Endothelial cell of umbilical vein (primary cell): ENCODE data around the gene FGF23. TPM values are rescaled to one million over a fixed set of nuclear protein-coding genes. Genes with fewer than 3 reads are reported as not detected.

Experiments
- BruUV-seq: library from RNA; stranded (reverse); fragments of 400-500 nt; replicated peaks from 2 replicates; lab custom pipeline; 2021; lab: Mats Ljungman, UMichigan
- CTCF ChIA-PET: fragments of 300-600, 350-600 bp; sonication (Branson Sonifier 250); formaldehyde crosslinking; loops from one replicate; lab custom pipeline; 2021; ENCODE audit warnings: antibody characterized with exemption, inconsistent platforms; lab: Charles Lee
- POLR2A ChIA-PET: fragments of 300-600, 350-600 bp; sonication (Branson Sonifier 250); formaldehyde crosslinking; loops from one replicate; lab custom pipeline; 2021; ENCODE audit warnings: antibody characterized with exemption, inconsistent platforms; lab: Charles Lee
- DNase-seq: peaks from one replicate; pipeline ENCODE4 v3.0.0-alpha.2; 2011; ENCODE audit warnings: low read depth, low spot score
- FAIRE-seq: peaks from 2 replicates; lab custom pipeline; 2011; peaks lifted over from hg19 to GRCh38; lab: Jason Lieb, UNC
- H2AFZ ChIP-seq: 2 replicates; pipeline ENCODE4 v1.6.0; 2012; ENCODE audit warnings: low read depth, low read length, control low read depth, inconsistent platforms
- H3K27ac ChIP-seq: 2 replicates; pipeline ENCODE4 v1.5.1; 2011; ENCODE audit warnings: low read depth, mild to moderate bottlenecking, control low read depth, low read length, moderate library complexity; ENCODE audit not compliant: insufficient read depth
- H3K27me3 ChIP-seq, 2 experiments: 2 replicates each; pipeline versions ENCODE4 v1.6.0 to v1.6.1; 2011; ENCODE audit warnings: low read length in 2 of 2, mixed read lengths in 1 of 2; ENCODE audit not compliant: control insufficient read depth in 2 of 2, insufficient read depth in 2 of 2
- H3K36me3 ChIP-seq, 2 experiments: 2 replicates in 1 of 2; 3 replicates in 1 of 2; pipeline ENCODE4 v1.5.1; 2011; ENCODE audit warnings: low read length in 2 of 2, mild to moderate bottlenecking in 1 of 2, moderate library complexity in 1 of 2; ENCODE audit not compliant: control insufficient read depth in 2 of 2, insufficient read depth in 2 of 2; ENCODE audit errors: extremely low read depth in 1 of 2
- H3K4me1 ChIP-seq: 3 replicates; pipeline ENCODE4 v1.5.1; 2011; ENCODE audit warnings: mild to moderate bottlenecking, low read length; ENCODE audit not compliant: control insufficient read depth, insufficient read depth; ENCODE audit errors: extremely low read depth
- H3K4me2 ChIP-seq: 2 replicates; pipeline ENCODE4 v1.6.1; 2011; ENCODE audit warnings: low read length, control low read depth, mixed read lengths; ENCODE audit not compliant: insufficient read depth
- H3K4me3 ChIP-seq, 3 experiments: fragments of 200-600 bp in 1 of 3; sonication (generic), shearing (Covaris generic) in 1 of 3; replicated peaks in 1 of 3; 2 replicates each; pipeline ENCODE4 v1.5.1; 2011 to 2016; ENCODE audit warnings: control low read depth in 3 of 3, low read length in 3 of 3, mild to moderate bottlenecking in 2 of 3, inconsistent platforms in 1 of 3, low read depth in 1 of 3, moderate library complexity in 1 of 3; ENCODE audit not compliant: insufficient read depth in 1 of 3
- H3K79me2 ChIP-seq: 2 replicates; pipeline ENCODE4 v1.6.0; 2012; ENCODE audit warnings: low read length, inconsistent platforms; ENCODE audit not compliant: control insufficient read depth, insufficient read depth
- H3K9ac ChIP-seq: replicated peaks from 2 replicates; pipeline ENCODE3; 2011; ENCODE audit warnings: low read length, control low read depth; ENCODE audit not compliant: insufficient read depth; ENCODE audit errors: extremely low read depth
- H3K9me1 ChIP-seq: replicated peaks from 3 replicates; pipeline ENCODE4 v1.6.0; 2011; ENCODE audit warnings: mild to moderate bottlenecking, low read length; ENCODE audit not compliant: control insufficient read depth, insufficient read depth; ENCODE audit errors: extremely low read depth
- H3K9me3 ChIP-seq: replicated peaks from 2 replicates; pipeline ENCODE4 v1.5.1; 2012; ENCODE audit warnings: low read length, inconsistent platforms; ENCODE audit not compliant: control insufficient read depth, insufficient read depth
- H4K20me1 ChIP-seq: replicated peaks from 2 replicates; pipeline ENCODE3; 2011; ENCODE audit warnings: mild to moderate bottlenecking, low read length; ENCODE audit not compliant: control insufficient read depth, insufficient read depth; ENCODE audit errors: extremely low read depth
- CTCF ChIP-seq, 2 donors: IDR thresholded peaks; 1 replicate in 1 of 2; 2 replicates in 1 of 2; pipeline ENCODE4 v1.5.1; 2011; ENCODE audit warnings: low read length in 2 of 2, mild to moderate bottlenecking in 2 of 2, moderate library complexity in 2 of 2, control low read depth in 1 of 2, inconsistent platforms in 1 of 2, low read depth in 1 of 2; ENCODE audit not compliant: insufficient read depth in 1 of 2; ENCODE audit errors: extremely low read depth in 1 of 2
- EZH2 ChIP-seq: IDR thresholded peaks from 2 replicates; pipeline ENCODE4 v1.6.1; 2012; ENCODE audit warnings: borderline replicate concordance, low read depth, mild to moderate bottlenecking, moderate library complexity, low read length, inconsistent platforms; ENCODE audit not compliant: severe bottlenecking
- FOS ChIP-seq: IDR thresholded peaks from 2 replicates; pipeline ENCODE4 v1.6.1; 2011; ENCODE audit warnings: mild to moderate bottlenecking, low read length, moderate library complexity, borderline replicate concordance; ENCODE audit not compliant: insufficient read depth
- GATA2 ChIP-seq: IDR thresholded peaks from 2 replicates; pipeline ENCODE4 v1.7.0; 2011; ENCODE audit warnings: low read depth, mild to moderate bottlenecking, moderate library complexity, mixed read lengths, low read length; ENCODE audit not compliant: insufficient read length, insufficient read depth
- JUN ChIP-seq: IDR thresholded peaks from 2 replicates; pipeline ENCODE4 v1.6.1; 2011; ENCODE audit warnings: borderline replicate concordance, low read depth; ENCODE audit not compliant: insufficient read length, insufficient read depth
- MYC ChIP-seq: IDR thresholded peaks from one replicate; pipeline ENCODE4 v1.6.1; 2011; ENCODE audit warnings: mild to moderate bottlenecking, low read depth, low read length
- POLR2A ChIP-seq: IDR thresholded peaks from 2 replicates; pipeline ENCODE4 v1.6.1; 2012; ENCODE audit warnings: low read depth, mild to moderate bottlenecking, control low read depth, low read length
- POLR2AphosphoS5 ChIP-seq: IDR thresholded peaks from 2 replicates; pipeline ENCODE4 v1.6.1; 2012; ENCODE audit warnings: low read depth, mild to moderate bottlenecking, control low read depth, low read length, moderate library complexity; ENCODE audit not compliant: insufficient read depth
- dilution Hi-C: fragments of 300-500 bp; cut with MboI; formaldehyde crosslinking; loops from one replicate; pipeline ENCODE4 v1.15.0; 2019; ENCODE audit warnings: low sequenced_read_pairs; ENCODE audit not compliant: extremely low pct_ligation_motif_present
- intact Hi-C: fragments of 100-400 bp; cut with micrococcal nuclease; formaldehyde crosslinking; loops from one replicate; pipeline ENCODE4 v1.10.0; 2022
- polyA plus RNA-seq, 4 experiments: library from polyadenylated mRNA; depleted of rRNA in 3 of 4; stranded (reverse) in 3 of 4; unstranded in 1 of 4; fragments of >200 nt; gene quantifications; 2 replicates each; pipeline versions ENCODE4 v1.2.1 to v1.2.3, GENCODE V29; 2011 to 2012; ENCODE audit warnings: missing spikeins in 1 of 4
- total RNA-seq: library from RNA; stranded (reverse); gene quantifications from 2 replicates; pipeline ENCODE4 v1.2.3, GENCODE V29; 2021
- TF ChIP-seq, protein P1 (sequence below): IDR thresholded peaks from 2 replicates; pipeline ENCODE4 v1.6.1; 2011; ENCODE audit not compliant: insufficient read depth, insufficient read length

FGF23 gene
- total and polyA plus RNA-seq, 2 donors (not counting 3 experiments of a cell fraction or from before 2014, with no cell fraction given), result not detected

- no peak for FAIRE-seq
- dilution Hi-C loops, result no loop called here
- no peaks in the 10 kb centered on the region for H3K4me1 ChIP-seq
Measured at GRCh38 chr12:4392223-4392742, 12.8 kb upstream of the FGF23 start.

DNA sequence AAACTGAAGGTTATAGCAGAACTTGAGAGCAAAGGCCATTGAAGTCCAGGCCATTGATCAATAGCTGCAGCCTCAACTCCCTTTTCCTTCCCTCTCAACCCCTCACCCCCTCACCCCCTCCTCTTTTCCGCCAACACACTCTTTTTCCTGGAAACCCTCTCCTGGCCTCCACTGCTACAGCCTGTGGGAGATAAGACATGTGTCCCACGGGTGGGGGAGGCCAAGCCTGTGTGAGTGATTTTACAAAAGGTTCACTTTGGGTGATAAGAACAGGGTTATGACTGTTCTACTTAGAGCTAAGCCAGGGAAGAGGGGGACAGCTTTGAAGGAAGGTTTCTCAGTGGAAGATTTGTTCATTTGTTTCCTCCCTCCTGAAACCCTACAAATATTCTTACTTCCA is 9.2 kb upstream of the FGF23 start:
- ChIA-PET POLR2A (no interaction called here), CTCF (no interaction called here)
- FAIRE-seq, result no peak

More at GRCh38 chr12:4392223-4392742, 12.8 kb upstream of the FGF23 start:
- peak overlapping the region; percentile 9 for H2AFZ ChIP-seq
- no peaks in the 10 kb centered on the region for H4K20me1 ChIP-seq
- H3K4me3 ChIP-seq, result no peak overlapping the region
- no peaks in the 10 kb centered on the region for H3K79me2 ChIP-seq
- CTCF ChIA-PET, result interaction anchor here (1.2 kb wide), 1 partner anchor 28 kb away, joined by 4 read pairs; no protein-coding TSS in a partner anchor
- H3K4me2 ChIP-seq, result no peak overlapping the region
- POLR2A ChIA-PET, result no interaction called here
- peak; percentile 19 for DNase-seq
- BruUV-seq, result no TSS peak
- H3K36me3 ChIP-seq, result no peaks in the 10 kb centered on the region
- no peak for TF ChIP-seq MYC
- H3K9me1 ChIP-seq, result no peaks in the 10 kb centered on the region
- no peak overlapping the region for H3K27ac ChIP-seq
- H3K27me3 ChIP-seq, result no peaks in the 10 kb centered on the region
- H3K9me3 ChIP-seq, result no peaks in the 10 kb centered on the region
- intact Hi-C loops, result no loop called here
- H3K9ac ChIP-seq, result no peak overlapping the region

More for the DNA sequence above, 9.2 kb upstream of the FGF23 start:
- Histone ChIP-seq H3K9ac (no peak overlapping the region), H2AFZ (no peak overlapping the region), H3K4me2 (no peak overlapping the region), H3K4me1 (no peaks in the 10 kb centered on the region), H3K4me3 (no peak overlapping the region), H3K9me1 (no peaks in the 10 kb centered on the region), H4K20me1 (no peaks in the 10 kb centered on the region), H3K9me3 (no peaks in the 10 kb centered on the region), H3K27me3 (no peaks in the 10 kb centered on the region), H3K36me3 (no peaks in the 10 kb centered on the region), H3K27ac (no peak overlapping the region), H3K79me2 (no peaks in the 10 kb centered on the region)
- intact Hi-C loops (no loop called here), dilution Hi-C loops (no loop called here)
- no peak for TF ChIP-seq MYC
- TF ChIP-seq, protein P1, sequence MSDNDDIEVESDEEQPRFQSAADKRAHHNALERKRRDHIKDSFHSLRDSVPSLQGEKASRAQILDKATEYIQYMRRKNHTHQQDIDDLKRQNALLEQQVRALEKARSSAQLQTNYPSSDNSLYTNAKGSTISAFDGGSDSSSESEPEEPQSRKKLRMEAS, result no peak
- no peak for TF ChIP-seq JUN
- TF ChIP-seq FOS, result no peak
- TF ChIP-seq EZH2, result no peak
- no peak for TF ChIP-seq CTCF (IDR thresholded peaks at IDR 0.05; ENCODE audit: extremely low read depth in 1 of 2, insufficient read depth in 1 of 2, low read depth in 1 of 2, low read length in 2 of 2)
- TF ChIP-seq GATA2, result no peak
- TF ChIP-seq POLR2A, result no peak
- TF ChIP-seq POLR2AphosphoS5, result no peak
- BruUV-seq, result no TSS peak
- DNase-seq, result no peak
